Motor neuron (in vitro differentiated cells): ENCODE results near the gene DENND6A. TPM values are rescaled to one million over a fixed set of nuclear protein-coding genes. Genes with fewer than 3 reads are reported as not detected.

ENCODE experiments used
- ATAC-seq, 8 experiments: fragments of 200-7000 bp; cut with Tn5 transposase; replicated peaks in 6 of 8; 2 replicates each; pipeline ENCODE4 v1.8.0; 2021; ENCODE audit warnings: mild to moderate bottlenecking in 8 of 8, moderate library complexity in 8 of 8
- H3K27ac ChIP-seq, 2 donors: fragments of 250-450 bp; sonication (Bioruptor Pico); 2 replicates each; pipeline ENCODE4 v1.9.0; 2021; ENCODE audit warnings: antibody characterized with exemption in 2 of 2, mild to moderate bottlenecking in 2 of 2, moderate library complexity in 1 of 2
- H3K4me1 ChIP-seq, 2 donors: fragments of 250-450 bp; sonication (Bioruptor Pico); replicated peaks in 1 of 2; 2 replicates each; pipeline ENCODE4 v1.6.1; 2021; ENCODE audit warnings: antibody characterized with exemption in 2 of 2, mild to moderate bottlenecking in 2 of 2, moderate library complexity in 1 of 2
- H3K4me3 ChIP-seq, 5 donors: fragments of 250-450 bp; sonication (Bioruptor Pico); 2 replicates each; pipeline ENCODE4 v1.9.0; 2021; ENCODE audit warnings: antibody characterized with exemption in 5 of 5, mild to moderate bottlenecking in 5 of 5, moderate library complexity in 4 of 5
- WGBS, 10 experiments: fragments of 450-650 bp; shearing (Covaris generic); methylation state at CpG; one replicate each; pipeline ENCODE4 v1.0.0; 2022; 5-methylcytosine and 5-hydroxymethylcytosine counted together
- in situ Hi-C, 9 experiments: fragments of 400-800 bp; cut with MboI; loops; one replicate each; pipeline ENCODE4 v1.15.0; 2021; ENCODE audit warnings: low sequenced_read_pairs in 9 of 9, low pct_unique_long_range_greater_than_20kb in 2 of 9; ENCODE audit not compliant: unreplicated experiment in 9 of 9
- total RNA-seq, 8 experiments: library from RNA; unstranded; fragments of 300-600 nt; gene quantifications; 2 replicates each; pipeline versions ENCODE4 v1.2.3 to v1.2.4, GENCODE V29; 2022

The DENND6A gene
- 10 to 100 TPM in 5 of 8 experiments, 1 to 10 TPM in 3; 7.2 to 24.7 (median 12.9) TPM for total RNA-seq

GRCh38 chr3:57692396-57693147 is at the start of gene DENND6A:
TSS of gene DENND6A (minus strand) at chr3:57693077. CDS start at chr3:57693018, 59 bp downstream.
- WGBS, 10 experiments = 0 to 7% (median 0%) methylated on average over 1 to 30 of the region's 71 CpGs; no CpG with 5 or more reads in 2 of the 10 experiments
- H3K4me3 ChIP-seq = peak within 1 kb of the TSS; percentile 63 to 99 (median 70)
- in situ Hi-C loops = no loop called here
- ATAC-seq = peak; percentile 90 to 96 (median 94)
- H3K27ac ChIP-seq = peak within 1 kb of the TSS; percentile 87 to 93
- H3K4me1 ChIP-seq = peaks cover 0 to 6% of the 10 kb centered on the region in 2 donors

DNA sequence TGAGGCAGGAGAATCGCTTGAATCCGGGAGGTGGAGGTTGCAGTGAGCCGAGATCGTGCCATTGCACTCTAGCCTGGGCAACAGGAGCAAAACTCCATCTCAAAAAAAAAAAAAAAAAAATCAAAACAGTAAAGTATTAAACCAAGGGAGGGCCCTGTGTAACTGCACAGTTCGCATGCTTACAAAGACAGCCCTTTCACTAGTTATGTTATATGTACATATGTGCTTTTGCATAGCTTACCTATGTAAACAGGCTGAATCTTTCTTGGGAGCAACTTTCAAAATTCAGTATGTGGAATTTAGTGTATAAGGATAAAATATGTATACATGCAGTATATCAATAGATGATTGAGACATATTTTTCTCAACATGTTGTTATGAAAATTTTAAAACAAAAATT is 47.1 kb upstream of the DENND6A start:
- WGBS, 10 experiments = 14 to 100% (median 91%) methylated on average over 1 to 5 of the region's 5 CpGs; no CpG with 5 or more reads in 3 of the 10 experiments
- in situ Hi-C loops = no loop called here
- H3K4me1 ChIP-seq = no peaks in the 10 kb centered on the region
- no peak overlapping the region for H3K4me3 ChIP-seq
- peak in 1 of 8 experiments; percentile 91 for ATAC-seq
- no peak overlapping the region for H3K27ac ChIP-seq

DNA sequence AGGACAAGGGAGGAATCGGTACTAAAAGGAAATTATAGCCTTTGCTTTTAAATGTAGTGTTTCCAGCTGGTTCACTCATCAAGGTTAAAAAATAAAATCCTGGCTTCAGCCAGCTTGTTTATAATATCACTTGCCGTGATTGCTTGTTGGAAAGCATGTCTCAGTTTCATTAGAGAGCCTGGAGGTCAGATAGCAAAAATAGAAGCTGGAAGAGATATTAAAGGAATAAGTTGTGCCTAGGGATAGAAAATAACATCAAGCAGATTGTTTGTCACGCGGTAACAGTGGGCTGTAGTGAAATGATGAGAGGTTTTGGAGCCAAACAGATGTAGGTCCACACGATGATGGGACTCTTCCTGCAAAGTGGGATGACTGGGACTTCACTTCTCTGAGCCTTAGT is 45.5 kb upstream of the DENND6A start:
- WGBS, 10 experiments = 23 to 96% (median 87%) methylated on average over 2 to 5 of the region's 5 CpGs; no CpG with 5 or more reads in 1 of the 10 experiments
- in situ Hi-C loops = no loop called here
- no peak overlapping the region for H3K4me3 ChIP-seq
- no peak overlapping the region for H3K27ac ChIP-seq
- H3K4me1 ChIP-seq = no peaks in the 10 kb centered on the region
- ATAC-seq = no peak

GRCh38 chr3:57737840-57738239 is 45.0 kb upstream of the DENND6A start:
- WGBS, 10 experiments = 77 to 100% (median 85%) methylated on average over 1 to 5 of the region's 7 CpGs; no CpG with 5 or more reads in 3 of the 10 experiments
- no peak overlapping the region for H3K4me3 ChIP-seq
- in situ Hi-C loops = no loop called here
- no peaks in the 10 kb centered on the region for H3K4me1 ChIP-seq
- ATAC-seq = no peak
- no peak overlapping the region for H3K27ac ChIP-seq

- no peak overlapping the region for H3K27ac ChIP-seq
- in situ Hi-C loops = no loop called here
- no peak for ATAC-seq
- H3K4me1 ChIP-seq = no peaks in the 10 kb centered on the region
- H3K4me3 ChIP-seq = no peak overlapping the region
- WGBS, 10 experiments = 17 to 81% (median 67%) methylated on average over 1 to 2 of the region's 2 CpGs; no CpG with 5 or more reads in 3 of the 10 experiments
Observed at GRCh38 chr3:57735405-57735804, 42.5 kb upstream of the DENND6A start.

DNA sequence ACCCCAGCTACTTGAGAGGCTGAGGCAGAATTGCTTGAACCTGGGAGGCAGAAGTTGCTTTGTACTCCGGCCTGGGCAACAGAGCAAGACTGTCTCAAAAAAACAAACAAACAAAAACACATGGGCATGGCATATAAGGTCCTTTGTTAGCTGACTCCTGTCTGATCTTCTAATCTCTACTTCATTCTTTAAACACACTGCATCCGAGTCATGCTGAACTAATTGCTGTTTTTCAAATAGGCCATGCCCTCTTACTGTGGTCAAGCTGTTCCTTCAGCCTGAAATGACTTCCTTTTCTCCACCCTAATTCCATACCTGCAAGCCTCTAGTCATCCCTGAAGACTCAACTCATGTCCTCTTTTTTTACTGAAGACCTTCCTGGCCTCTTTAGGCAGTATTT is 40.9 kb upstream of the DENND6A start:
- H3K4me1 ChIP-seq = no peaks in the 10 kb centered on the region
- in situ Hi-C loops = no loop called here
- no peak overlapping the region for H3K27ac ChIP-seq
- ATAC-seq = no peak
- no peak overlapping the region for H3K4me3 ChIP-seq
- 50 to 100% (median 85%) methylated on average over 1 to 2 of the region's 2 CpGs; no CpG with 5 or more reads in 2 of the 10 experiments for WGBS, 10 experiments

DNA sequence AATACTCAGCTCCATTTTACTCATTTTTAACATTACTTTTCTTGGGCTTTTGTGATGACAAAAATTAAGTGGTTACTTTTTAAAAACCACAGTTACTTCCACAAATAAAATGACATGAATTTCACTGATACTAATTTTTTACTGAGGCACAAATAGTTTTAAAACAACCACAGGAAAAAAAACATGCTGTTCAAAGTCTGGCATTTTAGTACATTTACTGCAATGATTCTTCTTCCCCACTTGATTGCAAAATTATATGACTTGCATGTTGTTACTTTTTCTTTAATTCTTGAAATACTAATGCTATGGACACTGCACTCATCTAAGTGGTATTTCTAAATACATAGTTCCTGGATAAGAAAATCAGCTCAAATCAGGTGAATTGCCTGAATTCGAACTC is 38.4 kb upstream of the DENND6A start:
- in situ Hi-C loops = no loop called here
- 78 to 100% (median 100%) methylated on average over 1 of the region's 1 CpG; no CpG with 5 or more reads in 3 of the 10 experiments for WGBS, 10 experiments
- no peak for ATAC-seq

DNA sequence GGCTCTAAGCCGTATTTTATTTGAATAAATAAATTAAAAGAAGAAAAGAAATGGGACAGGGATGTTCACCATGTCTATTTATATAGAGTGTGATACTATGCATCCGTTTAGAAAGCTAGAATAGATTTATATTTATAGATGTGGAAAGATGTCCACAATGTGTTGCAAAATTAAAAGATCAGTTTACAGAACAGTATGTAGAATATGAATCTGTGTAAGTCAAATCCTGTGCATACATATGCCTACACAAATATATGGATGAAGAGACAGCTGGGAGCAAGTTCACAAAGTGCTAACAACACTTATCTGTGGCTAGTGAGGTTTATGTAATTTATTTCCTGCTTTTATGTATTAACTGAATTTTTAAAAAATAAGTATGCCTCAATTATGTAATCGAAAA is 37.8 kb upstream of the DENND6A start:
- Histone ChIP-seq H3K4me1 (no peaks in the 10 kb centered on the region), H3K4me3 (no peak overlapping the region), H3K27ac (no peak overlapping the region)
- 7 to 100% (median 75%) methylated on average over 1 to 3 of the region's 3 CpGs for WGBS, 10 experiments
- in situ Hi-C loops = no loop called here
- ATAC-seq = peak in 1 of 8 experiments; percentile 97

More for the DNA sequence above, 38.4 kb upstream of the DENND6A start:
- H3K27ac ChIP-seq = no peak overlapping the region
- H3K4me1 ChIP-seq = no peaks in the 10 kb centered on the region
- H3K4me3 ChIP-seq = no peak overlapping the region

DNA sequence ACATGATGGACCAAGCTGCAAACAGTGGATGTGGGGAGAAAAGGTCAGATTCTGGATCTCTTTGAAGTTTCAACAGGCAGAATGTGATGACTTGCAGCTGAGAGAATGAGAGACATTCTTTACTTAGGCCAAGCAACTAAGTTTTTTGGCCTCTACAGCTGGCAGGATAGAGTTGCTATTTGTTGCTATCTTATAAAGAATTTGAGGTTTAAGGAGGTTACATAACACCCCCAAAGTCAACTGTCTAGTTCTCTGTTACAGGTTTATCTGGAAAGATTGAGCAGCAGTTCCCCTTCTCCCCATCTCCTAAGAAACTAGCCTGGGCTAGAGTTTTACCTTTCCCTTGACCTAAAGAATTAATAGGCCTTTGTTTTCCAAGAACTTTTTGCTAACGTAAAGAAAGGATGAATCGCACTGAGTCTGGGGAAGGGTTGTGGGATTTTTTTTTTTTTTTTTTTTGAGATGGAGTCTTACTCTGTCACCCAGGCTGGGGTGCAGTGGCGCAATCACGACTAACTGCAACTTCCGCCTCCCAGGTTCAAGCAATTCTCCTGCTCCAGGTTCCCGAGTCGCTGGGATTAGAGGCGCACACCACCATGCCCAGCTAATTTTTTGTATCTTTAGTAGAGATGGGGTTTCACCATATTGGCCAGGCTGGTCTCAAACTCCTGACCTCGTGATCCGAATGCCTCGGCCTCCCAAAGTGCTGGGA is 36.6 kb upstream of the DENND6A start:
- Histone ChIP-seq H3K4me1 (no peaks in the 10 kb centered on the region), H3K4me3 (no peak overlapping the region), H3K27ac (no peak overlapping the region)
- ATAC-seq = no peak
- in situ Hi-C loops = no loop called here
- 71 to 100% (median 92%) methylated on average over 2 to 8 of the region's 11 CpGs; no CpG with 5 or more reads in 3 of the 10 experiments for WGBS, 10 experiments

DNA sequence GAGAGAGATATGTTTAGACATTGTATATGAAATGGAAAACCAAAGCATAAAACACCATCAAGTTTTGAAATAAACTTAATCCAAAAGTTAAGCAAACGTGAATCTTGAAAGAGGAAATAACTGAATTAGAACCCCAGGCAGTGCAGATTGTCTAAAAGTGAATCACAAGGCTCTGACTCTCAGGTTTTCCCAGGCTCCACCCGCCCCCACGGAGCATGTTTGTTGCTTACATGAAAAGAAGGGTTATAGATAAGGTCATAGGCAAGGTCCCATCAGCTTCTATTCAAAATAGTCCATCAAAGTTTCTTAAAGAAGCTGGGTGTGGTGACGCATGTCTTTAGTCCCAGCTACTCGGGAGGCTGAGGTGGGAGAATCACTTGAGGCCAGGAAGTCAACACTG is 34.2 kb upstream of the DENND6A start:
- in situ Hi-C loops = no loop called here
- no peak overlapping the region for H3K27ac ChIP-seq
- WGBS, 10 experiments = 22 to 96% (median 87%) methylated on average over 1 to 5 of the region's 5 CpGs
- H3K4me1 ChIP-seq = no peaks in the 10 kb centered on the region
- peak in 2 of 8 experiments; percentile 50 to 85 for ATAC-seq
- no peak overlapping the region for H3K4me3 ChIP-seq

DNA sequence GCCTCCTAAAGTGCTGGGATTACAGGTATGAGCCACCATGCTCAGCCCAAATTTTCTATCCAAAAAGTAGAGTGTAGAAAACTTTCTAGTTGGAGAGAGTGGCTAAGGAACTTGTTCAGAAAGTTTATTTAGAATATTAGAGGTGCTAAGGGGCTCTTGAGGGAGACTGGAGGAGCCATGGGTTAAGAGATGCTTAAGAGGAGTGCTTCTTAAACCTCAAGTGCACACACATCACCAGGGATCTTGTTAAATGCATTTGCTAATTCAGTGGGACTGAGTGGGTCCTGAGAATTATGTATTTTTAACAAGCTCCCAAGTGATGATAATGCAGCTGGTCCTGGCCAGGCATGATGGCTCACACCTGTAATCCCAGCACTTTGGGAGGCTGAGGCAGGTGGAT is 33.5 kb upstream of the DENND6A start:
- no peak overlapping the region for H3K27ac ChIP-seq
- ATAC-seq = no peak
- in situ Hi-C loops = no loop called here
- no peak overlapping the region for H3K4me3 ChIP-seq
- no peaks in the 10 kb centered on the region for H3K4me1 ChIP-seq

- no peak overlapping the region for H3K4me3 ChIP-seq
- H3K27ac ChIP-seq = no peak overlapping the region
- in situ Hi-C loops = no loop called here
- no peaks in the 10 kb centered on the region for H3K4me1 ChIP-seq
- no peak for ATAC-seq
- 67 to 100% (median 75%) methylated on average over 1 of the region's 1 CpG; no CpG with 5 or more reads in 6 of the 10 experiments for WGBS, 10 experiments
Observed at GRCh38 chr3:57718118-57718517, 25.2 kb upstream of the DENND6A start.

DNA sequence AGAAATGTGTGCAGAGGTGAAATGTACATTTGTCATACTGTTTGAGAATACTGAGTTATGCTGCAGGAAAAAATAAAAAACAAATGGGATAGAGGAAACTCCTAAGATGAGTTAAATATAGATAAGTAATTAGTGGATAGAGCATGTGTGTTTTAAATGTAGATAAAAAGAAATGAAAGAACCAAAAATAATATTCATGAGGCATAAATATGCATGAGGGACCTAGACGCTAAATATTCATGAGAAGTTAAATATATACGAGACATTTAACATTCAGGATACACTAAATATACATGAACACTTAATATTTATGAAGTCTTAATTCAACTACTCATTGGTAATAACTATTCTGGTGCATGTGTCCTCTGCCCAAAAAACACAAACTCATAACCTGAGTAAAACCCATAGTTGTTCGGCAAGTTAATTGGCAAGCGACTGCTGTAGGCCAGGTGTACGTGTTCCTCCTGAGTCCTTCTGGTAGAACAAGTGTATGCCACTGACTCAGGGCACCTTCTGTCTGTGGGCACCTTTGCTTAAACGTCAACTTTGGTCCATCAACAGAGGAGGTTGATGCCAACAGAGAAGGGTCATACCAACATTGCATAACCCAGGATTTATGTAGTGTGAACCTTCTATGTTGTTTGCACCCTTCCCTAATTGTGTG is 24.5 kb upstream of the DENND6A start:
- WGBS, 10 experiments = 25 to 100% (median 88%) methylated on average over 1 to 6 of the region's 6 CpGs; no CpG with 5 or more reads in 1 of the 10 experiments
- Histone ChIP-seq H3K4me3 (no peak overlapping the region), H3K4me1 (no peaks in the 10 kb centered on the region), H3K27ac (no peak overlapping the region)
- ATAC-seq = peak in 1 of 8 experiments; percentile 63
- in situ Hi-C loops = no loop called here
